Stimulated activated CD8-positive, alpha-beta memory T cell treated with anti-CD3 and anti-CD28 coated beads, Interleukin-12 subunit alpha, Interleukin-12 subunit beta, amount 100 ng/mL, for 1 hour (primary cell): ENCODE results near the gene NEGR1.

ENCODE experiments used
- DNase-seq: peaks from one replicate; pipeline ENCODE4 v3.0.0-alpha.2; 2020; ENCODE audit warnings: low read depth

NEGR1 gene

DNA sequence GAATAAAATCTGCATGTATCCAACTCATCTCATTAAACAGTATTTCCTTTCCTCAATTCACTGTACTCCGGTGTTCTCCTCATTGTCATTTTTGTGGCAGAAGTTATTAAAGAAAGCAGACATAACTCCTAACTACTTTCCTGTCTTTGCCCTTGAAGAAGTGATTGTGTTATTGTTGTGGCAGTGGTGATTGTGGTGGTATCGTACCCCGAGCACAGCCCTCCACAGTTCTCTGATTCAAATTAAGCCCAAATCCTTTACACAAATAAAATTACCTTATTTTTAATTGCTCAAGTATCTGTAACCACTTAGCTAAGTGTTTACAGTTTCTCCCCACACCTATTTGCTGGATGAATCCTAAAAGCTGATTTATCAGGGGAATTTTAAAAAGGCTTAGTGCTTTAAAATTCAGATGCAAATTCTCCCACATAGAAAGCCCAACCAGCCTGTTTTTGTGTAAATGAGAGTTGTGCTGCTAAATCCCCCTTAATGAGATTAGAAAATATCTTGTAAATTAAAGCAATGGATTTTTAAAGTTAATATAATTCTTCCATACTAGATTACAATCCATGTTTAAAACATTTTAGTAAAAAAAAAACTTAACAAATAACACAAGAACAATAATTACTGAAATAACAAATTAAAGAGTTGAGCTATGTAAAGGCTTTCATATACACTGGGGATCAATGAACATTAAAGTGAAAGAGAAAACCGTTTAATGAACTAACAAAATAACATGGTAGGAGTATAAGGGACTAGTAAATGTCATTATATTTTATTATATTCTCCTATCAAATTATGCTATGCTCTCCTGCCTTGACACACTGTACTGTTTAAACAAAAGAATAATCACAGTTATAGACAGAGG, 259.0 kb downstream of the NEGR1 start:
- DNase-seq, result no peak

DNA sequence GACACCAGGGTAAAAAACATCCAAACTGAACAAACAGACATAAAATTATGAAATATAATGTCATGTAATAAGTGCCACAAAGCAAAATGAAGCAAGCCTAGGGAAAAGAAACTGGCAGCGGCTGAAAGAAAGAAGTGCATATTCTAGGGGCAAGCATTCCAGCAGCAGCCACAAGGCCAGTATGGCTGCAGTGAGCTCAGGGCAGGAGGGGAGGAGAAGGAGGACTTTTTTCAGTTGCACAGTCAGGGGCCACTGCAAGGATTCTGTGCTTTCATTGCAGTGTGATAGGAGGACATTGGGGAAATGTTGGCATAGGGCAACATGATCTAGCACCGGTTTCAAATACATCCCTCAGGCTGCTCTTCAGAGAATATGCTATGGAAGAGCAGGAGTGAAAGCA, 263.8 kb downstream of the NEGR1 start:
- no peak for DNase-seq

DNA sequence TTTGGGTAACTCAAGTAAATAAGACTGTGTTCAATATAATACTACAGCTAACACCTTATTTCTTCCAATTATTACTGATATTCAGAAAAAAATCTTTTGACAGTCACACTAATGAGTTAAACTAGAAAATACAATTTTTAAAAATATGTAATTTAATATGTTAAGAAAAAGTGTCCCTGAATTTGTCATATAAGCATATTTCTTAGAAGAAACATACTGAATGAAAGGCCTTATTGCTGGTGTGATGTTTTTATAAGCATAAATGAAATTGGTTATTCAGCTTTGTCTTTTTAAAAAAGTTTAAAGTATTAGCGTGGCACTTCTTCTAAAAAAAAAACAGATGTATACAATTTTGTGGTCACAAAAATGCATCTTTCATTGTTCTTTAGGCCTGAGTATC, 267.3 kb downstream of the NEGR1 start:
- no peak for DNase-seq

DNA sequence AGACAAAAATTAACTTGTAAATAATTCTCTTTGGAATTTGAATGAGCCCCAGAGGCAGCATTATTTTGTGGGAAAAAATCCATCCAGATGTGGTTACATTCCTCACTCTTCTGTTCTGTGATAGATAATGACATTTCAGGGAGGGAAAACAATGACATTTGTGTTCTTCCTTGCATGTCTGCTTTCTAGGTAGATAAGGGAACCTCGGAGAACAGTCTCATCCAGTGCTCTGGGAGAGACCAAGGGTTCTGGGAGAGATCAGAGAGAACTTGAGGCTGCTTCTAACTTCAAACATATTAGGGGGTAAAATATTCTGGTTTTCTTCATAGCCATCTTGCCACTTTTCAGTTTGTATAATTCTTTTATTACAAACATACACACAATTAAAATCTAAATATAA, 269.2 kb downstream of the NEGR1 start:
- DNase-seq, result no peak

DNA sequence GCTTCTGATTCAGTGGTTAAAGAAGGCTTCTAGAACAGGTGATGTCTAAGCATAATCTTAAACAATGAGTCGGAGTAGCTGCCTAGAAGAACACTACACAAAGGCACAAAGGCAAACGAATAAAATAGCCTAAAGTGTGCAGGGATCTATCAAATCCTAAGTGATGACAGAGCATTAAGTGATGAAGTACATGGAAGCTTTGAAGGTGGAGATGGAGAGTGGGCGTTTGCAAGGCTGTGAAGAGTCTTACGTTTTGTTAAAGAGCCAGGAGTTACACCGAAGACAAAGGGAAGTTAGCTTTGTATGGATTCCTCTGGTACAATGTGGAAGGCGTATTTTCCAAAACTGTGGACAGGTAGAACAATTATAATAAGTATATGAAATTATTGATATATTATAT, 270.6 kb downstream of the NEGR1 start:
- DNase-seq, result no peak

DNA sequence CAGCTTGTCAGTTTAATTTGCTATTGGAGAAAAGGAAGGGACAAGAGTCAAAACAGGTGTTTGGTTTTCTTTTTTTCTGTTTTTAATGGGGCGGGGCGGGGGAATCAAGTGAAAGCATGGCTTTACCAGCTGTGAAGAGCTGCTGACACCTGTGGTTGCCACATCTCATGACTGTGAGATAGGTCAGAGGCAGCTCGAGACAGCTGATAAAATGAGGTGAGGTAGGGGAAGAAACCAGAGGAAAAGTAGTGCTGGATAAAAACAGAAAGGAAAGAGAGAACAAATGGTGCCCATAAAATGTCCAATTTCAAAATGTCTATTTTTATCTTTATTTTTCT, 272.3 kb downstream of the NEGR1 start:
- no peak for DNase-seq

DNA sequence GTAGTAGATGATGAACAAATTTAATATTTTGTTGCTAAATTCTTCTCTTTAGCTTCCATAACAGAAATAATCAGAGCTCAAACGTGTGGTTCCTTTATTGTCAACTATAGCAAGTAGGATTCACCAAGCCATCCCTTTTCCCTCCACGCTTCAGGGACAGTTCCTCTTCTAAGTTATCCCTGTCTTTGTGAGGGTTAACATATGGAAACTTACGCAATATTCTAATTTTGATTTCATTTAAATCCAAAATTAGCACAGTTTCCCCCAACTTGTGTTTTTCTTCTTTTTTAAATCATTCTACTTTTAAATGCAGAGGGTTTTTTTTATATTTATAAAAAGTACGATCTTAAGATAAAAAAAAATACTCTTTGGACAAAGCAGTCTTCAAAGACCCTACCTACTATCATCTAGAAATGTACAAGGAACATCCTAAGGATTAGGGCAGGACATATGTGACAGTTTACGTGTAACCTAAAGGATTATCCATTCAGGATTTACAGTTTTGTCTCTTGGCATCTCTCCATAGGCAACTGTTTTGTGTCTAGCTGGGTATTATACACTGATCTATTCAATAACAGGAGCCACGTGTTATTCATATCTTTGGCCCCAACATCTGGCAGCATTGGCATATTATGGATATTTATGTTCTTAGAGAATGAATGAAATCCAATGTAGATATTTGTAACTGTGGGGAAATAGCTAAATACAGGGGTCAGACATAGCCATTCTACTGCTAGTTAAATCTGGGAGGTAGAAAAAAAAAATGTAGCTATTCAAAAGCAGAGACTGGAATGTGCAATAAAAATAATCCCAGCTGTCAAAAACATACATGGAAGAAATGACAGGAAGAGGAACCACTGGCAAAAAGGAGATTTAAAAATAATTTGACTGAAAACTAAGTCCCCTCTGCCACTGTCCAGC, 272.9 kb downstream of the NEGR1 start:
- no peak for DNase-seq

DNA sequence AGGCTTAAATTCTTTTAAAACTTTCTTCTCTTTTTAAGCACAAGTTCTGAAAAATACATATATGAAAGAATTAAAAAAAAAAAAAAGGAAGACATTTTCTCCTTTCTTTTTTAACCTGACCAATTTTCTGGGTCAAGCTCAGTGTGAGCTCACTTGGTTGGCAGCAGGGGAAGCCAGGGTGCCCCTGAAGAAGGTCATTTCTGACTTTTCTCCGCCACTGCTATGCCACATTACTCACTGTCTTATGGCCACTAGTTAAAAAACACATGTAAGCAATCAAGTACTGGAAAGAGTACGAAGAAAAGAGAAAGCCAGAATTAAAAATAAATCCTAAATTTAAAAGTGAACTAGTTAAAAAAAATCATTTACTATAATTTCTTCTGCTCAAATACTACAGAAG, 275.0 kb downstream of the NEGR1 start:
- no peak for DNase-seq

DNA sequence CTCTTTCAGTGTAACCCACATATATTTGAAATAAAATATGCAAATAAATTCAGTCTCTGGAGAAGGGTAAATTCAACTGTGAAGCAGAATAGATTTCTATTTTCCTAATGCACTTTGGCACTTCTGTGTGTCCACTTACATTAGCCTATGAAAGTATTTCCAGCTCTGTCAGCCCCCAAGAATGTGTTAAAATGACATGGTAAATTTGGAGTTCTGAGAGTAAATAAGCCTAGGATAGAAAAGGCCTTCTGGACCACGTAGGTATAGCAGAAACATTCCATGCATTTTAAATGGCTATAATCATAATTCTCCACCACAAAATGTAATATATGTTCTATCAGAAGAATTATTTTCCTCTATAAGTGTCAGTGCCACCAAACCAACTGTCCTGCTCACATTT, 276.2 kb downstream of the NEGR1 start:
- no peak for DNase-seq

DNA sequence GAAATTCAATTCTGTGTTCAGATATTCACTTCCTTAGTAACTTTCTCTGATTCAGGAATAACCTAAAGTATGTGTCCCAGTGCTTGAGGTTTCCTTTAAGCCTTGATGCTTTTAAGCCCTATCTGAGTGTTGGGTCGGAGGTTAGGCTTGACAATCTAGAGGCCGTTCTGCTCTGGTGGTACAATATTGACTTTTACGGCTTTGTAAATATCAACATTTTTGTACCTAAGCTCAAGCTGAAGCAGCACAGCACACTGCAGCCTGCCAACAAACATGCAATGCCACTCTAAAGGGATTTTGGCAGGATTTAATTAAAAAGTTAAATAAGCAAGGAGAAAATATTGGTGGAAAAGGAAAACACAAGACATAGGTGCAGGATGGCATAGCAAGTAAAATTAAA, 279.2 kb downstream of the NEGR1 start:
- DNase-seq, result no peak

DNA sequence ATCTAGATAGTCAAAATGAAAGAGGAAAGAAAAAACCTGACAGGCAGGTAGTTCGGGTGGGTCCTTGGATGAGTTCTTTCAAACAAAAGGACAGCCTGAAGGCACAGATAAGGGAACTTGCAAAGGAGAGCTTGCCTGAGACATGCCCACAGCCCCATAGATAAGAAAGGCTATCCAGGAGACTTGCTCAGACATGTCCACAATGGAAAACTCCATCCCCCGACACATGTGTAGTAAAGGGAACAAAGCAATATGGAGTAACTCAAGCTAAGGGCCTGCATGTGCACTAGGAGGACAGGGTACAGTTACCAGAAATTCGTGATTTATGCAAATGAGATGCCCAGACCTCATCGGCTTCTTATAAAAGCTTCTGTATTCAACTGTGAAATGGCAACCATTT, 281.5 kb downstream of the NEGR1 start:
- DNase-seq, result no peak

DNA sequence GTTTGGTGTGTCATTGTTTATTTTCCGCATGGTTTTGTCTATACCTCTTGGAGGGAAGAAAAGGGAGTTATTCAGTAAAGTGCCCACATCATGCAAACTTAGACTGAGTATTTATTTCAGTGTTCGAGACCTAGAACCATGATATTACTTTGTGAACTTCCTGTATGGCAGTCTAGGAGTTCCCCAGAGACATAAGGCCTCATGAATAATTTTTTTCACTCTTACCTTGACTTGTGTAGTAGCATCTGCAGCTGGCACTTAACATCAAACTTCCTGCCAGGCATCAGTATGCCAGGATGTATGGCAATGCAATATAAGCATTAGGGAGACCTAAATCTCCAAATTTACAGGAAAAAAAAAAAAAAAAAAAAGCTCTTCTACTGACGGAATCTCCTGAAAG, 287.7 kb downstream of the NEGR1 start:
- no peak for DNase-seq

DNA sequence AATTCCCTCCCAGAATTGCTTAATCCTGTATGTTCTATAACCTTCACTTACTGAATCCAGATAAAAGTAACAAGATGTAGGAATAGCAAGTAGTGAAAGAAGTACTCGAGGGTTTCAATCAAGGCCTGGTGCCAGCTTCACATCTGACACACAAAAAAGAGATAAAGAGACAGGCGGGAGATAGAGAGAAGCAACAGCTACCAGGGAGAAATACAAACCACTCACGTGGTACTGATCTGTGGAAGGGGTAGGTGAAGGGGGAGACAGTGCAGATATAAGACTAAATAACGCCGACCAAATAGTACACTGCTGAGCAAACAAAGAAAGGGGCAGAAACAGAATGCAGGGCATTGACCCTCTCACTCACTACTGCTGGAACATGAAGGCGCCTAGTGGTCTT, 295.2 kb downstream of the NEGR1 start:
- no peak for DNase-seq

DNA sequence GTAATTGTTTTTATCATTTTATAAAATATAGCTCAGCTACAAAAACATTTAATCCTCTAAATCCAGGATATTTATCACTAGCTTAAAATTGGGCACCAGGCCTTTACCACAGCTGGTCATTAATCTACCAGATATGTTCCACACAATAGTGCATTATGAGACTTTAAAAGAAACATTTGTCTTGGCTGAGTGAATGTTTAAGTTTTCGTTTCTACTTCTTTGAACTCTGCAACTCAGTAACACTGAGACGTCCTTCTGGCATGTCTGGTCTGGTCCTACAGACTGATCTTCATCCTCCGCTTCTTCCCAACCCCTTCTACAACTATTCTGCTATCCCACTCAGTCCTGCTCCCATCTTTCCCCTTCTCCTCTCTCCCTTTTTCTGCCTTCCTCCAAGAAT, 296.2 kb downstream of the NEGR1 start:
- no peak for DNase-seq

DNA sequence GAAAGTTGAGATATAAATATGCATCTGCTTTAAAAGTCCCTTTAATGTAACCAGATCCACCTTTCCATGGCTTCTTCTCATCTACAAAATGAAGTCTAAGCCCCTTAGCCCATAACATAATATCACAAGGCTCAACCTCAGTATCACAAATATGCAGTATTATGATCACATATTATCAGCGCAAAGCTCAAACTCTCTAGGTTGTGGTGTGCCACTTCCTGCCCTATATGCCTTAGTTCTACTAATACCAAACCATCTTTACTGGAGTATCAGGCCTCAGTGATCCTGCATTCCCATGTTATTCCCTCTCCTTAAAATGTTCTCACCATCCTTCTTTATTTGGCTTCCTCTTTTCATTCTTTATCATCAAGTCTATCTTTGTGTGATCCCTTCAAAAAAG, 301.8 kb downstream of the NEGR1 start:
- no peak for DNase-seq

DNA sequence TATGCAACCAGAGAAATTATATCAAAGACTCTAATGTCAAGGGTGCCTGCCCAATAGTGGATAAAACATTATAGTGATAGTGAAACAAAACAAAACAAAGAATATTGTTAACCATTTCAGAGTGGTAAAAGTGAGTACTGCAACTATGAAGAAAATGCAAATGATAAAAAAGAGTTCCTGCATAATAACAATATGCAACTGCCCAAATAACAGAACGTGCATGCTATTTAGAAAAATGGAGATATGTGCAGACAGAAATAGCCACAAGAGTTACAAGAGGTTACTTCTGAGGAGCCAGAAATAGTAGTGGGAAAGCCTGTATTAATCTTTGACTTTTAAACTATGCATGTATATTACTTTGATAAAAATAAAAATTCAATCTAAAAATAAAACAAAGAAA, 302.5 kb downstream of the NEGR1 start:
- DNase-seq, result no peak

DNA sequence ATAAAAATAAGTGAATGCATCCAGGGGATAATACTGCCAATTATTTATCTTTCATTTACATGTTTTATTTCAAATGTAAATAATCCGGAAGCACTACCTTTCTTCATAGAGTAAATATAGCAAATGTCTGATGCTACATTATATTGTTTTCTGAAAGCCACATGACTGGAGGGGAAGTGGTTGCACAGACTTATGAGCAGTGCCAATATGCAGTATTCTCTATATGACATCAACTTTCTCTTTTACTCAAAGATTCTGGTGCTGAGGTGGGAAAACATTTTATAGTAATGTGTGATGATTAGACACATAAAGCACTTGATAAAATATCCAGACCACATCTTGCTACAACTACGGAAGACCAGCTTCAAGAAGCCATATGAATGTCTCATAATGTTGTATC, 314.7 kb downstream of the NEGR1 start:
- DNase-seq, result no peak

DNA sequence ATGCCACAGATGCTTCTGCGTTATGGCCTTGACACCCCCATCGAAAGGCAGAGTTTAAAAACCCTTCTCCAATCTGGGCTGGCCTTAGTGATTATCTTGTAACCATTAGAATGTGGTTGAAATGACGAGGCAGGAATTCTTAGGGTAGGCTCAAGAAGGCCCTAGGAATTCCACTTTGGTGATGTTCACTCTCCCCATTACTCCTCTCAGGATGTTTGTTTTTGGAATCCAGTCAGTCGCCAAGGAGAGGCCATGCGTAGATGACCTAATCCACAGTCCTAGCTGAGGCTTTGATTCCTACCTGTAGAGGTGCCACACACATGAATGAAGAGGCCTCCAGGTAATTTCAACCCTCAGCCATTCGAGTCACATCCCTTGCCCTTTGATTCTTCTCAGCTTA, 318.2 kb downstream of the NEGR1 start:
- no peak for DNase-seq

DNA sequence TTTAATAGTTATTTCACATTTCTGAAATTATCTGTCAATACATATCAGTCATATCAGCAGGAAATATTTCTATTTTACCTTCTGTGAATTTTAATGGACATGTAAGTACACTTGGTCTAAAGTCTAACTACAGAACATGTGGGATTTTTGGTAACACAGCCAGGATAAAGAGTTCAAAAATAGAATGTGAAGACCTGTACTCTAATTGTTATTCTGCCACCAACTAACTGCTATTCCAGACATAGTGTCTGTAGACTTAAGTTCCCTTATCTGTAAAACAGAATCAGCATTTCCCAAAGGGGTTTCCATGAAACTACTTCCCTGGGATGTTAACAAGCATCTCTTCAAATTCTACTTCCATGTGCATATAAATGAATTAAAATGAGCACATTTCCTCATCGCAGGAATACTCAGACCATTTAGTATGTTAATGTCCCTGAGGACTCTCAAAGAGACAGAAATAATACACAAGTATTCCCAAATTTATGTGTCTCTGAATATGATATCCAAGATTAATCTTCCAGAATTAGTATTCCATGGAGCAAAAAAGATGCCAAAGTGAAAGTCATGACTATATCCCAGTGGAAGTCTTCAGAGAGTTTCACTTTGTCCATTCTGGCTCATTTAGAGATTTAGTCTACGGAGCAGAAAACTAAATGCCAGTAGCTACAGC, 325.6 kb downstream of the NEGR1 start:
- no peak for DNase-seq

DNA sequence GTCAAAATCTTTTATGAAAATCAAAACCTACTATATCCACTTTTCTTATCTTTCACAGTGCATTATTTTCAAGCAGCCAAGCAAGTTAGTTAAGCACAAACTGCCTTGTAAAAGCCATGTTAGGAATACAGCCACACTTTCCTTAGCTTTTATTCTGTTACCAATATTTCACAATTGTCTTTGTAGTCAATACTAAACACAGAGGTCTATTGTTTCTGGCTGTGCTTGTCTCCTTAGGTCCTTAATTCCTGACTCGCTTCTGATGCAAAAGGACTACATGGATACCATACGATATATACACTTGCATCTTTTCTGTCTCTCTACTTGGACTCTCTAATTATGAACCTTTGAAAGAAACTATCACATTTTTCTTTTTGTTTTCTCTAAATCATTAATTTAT, 331.8 kb downstream of the NEGR1 start:
- DNase-seq, result no peak

DNA sequence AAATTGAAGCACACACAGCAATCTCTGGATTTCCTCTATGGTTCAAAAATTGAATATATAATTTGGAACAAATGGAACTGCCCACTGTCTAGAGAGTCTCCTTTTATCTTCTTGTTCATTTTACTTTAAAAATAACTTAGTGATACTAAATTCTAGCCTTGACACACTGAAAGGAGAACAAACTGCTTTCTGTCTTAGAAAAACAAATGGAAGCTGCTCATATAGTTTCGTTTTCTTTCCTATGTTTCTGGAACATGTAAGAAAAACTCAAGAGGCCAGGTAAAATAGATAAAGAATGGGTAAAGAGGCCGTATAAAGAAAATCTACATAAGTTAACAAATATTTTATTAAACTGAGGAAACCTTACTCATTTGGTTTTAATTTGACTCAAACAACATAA, 332.7 kb downstream of the NEGR1 start:
- no peak for DNase-seq

DNA sequence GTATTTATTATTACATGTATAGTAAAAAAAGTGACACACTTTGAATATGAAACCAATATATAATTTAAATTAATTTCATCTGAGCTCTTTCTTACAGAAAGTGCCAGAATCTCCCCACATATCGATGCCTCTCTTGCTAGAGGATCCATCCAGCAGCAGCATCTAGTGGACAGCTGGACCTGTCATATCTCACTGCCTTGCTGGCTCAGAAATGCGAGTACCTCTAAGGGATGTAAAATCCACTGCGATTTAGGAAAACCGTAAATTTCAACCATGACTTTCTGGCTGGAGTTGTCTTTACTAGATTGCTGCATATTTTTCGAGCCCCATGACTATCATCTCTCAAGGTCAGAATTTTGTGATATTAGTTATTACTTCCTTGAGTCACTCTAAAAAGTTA, 333.8 kb downstream of the NEGR1 start:
- DNase-seq, result no peak

DNA sequence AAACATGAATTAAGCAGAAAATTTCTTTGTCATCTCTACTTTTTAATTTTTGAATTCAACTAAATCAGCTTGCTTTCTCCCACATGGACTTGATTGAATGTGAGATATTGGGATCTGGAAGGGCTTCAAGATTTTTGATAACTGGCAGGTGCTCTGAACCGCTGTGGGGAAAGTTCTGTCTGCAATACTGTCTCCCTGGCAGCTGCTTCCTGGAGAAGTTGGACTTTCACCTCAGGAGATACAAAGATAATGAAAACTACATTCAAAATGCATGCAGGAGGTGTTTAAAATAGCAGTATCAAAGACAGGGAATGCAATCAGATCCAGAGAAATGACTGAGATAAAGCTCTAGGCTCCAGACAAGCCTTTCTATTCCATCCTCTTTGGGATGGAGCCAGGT, 338.3 kb downstream of the NEGR1 start:
- no peak for DNase-seq
